EH (cell line): ENCODE data around the gene ACOT11.
"Not testable (repeated sequence)": the region's sequence is repeated elsewhere in the genome, so short reads cannot be mapped to it uniquely, and the experiment has no call there.

Experiments
- DNase-seq: peaks from one replicate; pipeline ENCODE4 v3.0.0-alpha.2; 2015; ENCODE audit warnings: low read depth

The ACOT11 gene

DNA sequence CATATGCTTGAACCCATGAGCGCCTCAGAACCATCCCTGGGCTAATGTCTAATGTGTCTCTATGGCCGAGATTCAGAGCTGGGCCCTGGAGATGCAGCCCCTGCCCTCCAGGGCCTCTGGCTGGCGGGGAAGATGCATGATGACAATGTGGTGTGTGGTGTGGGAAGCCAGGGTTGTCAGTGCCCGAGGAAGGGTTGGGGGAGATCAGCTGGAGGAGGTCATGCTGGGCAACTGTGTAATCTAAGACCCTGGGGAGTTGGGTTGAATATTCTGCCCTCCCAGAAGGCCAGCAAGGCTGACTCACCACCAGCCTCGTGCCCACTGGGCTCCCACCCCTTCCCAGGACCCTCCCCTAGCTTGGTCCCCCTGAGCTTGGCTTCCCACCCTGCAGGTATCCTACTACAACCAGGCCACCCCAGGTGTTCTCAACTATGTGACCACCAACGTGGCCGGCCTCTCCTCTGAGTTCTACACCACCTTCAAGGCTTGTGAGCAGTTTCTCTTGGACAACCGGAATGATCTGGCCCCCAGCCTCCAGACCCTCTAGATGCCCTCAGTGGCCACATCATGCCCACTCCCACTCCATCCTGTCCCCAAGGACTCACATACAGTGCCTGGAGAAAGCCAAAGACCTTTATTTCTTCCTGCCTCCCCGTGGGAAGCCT, 60.7 kb downstream of the ACOT11 start:
- DNase-seq = no peak

GRCh38 chr1:54609301-54609921, 61.4 kb downstream of the ACOT11 start:
- DNase-seq = no peak

GRCh38 chr1:54610048-54610447, 62.0 kb downstream of the ACOT11 start:
- peak; percentile 14 for DNase-seq

DNA sequence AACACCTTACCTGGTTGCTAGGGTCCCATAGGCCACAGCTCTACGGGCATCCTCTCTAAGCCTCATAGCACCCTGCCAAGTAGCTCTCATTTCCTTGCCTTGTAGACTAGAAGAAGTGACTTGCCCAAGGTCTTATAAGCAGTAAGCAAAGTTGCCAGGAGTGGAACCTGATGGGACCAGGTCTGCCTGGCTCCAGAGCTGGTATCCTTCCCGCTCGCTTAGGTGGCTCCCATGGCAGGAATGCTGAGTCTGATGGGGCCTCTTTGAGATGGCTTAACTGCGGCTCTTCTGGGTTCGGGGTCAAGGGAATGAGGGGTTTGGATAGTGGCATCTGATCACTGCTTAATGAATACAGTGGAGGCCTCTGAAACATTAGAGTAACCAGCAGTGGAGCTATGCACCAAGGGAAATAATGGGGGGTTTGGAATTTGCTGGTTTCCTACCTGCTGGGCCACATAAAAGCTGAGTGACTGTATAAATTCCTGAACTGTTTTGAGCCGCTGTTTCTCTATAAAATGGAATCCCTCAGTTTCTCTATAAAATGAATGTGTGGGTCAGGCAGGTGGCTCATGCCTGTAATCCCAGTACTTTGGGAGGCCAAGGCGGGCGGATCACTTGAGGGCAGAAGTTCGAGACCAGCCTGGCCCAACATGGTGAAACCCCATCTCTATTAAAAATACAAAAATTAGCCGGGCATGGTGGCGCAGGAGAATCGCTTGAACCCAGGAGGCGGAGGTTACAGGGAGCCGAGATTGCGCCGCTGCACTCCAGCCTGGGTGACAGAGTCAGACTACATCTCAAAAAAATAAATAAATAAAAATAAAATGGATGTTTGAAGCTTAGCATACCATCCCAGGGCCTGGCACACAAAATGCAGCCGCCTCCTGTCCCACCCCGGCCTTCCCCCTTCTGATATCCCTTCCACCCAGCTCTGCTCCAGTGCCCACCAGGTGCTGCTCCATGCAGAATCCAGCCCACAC, 62.9 kb downstream of the ACOT11 start:
- no peak for DNase-seq

DNA sequence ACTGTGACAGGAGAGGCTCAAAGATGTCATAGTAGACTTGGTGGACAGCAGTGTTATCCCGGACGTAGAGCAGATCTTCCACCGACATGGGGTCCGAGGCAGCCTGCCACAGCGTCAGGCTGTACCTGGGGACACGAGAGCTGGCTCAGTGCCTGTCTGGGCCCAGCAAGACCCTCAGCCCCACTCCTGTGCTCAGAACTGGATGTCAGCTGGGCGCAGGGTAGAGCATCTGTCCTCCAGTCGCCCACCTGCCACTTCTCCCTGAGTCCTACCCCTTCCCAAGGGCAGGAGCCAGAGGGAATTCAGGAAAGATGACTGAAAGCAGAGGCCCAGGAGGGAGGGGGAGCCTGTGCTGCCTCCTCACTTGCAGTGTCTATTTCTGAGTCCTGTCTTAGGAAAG, 63.6 kb downstream of the ACOT11 start:
- no peak for DNase-seq

GRCh38 chr1:54614024-54614423, 66.0 kb downstream of the ACOT11 start:
- DNase-seq = no peak

- DNase-seq = no peak
Observed at GRCh38 chr1:54614563-54614962, 66.5 kb downstream of the ACOT11 start.

DNA sequence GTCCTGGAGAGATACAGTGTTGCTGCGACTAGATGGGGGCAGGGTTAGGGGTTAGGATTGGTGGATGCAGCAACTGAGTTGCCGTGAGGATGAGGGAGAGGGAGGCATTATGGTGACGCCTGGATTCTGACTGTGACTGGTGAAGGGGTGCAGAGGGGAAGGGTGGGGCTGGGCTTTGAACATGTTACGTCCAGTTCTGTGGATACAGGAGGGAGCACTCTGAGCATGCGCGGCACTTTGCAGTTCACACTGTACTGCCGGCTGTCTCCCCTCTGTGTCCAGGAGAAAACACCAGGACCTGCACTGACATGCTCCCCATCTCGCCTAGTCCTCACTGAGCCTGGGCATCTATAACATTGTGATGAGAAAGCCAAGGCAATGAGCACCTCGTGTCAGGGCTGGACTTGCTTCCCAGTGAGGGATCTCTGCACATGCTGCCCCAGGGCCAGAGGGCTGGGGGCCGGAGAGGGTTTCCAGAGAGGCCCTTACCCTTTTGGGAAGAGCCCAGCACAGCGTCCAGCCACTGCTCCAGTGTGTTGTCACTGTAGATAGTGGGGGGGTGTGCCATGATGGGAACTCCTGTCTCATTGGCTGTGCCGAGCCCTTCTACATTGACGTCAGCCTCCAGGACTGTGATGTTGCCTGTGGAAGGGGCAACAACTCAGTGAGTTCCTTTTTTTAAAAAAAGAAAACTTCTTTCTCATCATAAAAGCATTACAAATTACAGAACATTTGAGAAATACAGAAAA, 67.7 kb downstream of the ACOT11 start:
- no peak for DNase-seq

- no peak for DNase-seq
Observed at GRCh38 chr1:54619749-54620148, 71.7 kb downstream of the ACOT11 start.

DNA sequence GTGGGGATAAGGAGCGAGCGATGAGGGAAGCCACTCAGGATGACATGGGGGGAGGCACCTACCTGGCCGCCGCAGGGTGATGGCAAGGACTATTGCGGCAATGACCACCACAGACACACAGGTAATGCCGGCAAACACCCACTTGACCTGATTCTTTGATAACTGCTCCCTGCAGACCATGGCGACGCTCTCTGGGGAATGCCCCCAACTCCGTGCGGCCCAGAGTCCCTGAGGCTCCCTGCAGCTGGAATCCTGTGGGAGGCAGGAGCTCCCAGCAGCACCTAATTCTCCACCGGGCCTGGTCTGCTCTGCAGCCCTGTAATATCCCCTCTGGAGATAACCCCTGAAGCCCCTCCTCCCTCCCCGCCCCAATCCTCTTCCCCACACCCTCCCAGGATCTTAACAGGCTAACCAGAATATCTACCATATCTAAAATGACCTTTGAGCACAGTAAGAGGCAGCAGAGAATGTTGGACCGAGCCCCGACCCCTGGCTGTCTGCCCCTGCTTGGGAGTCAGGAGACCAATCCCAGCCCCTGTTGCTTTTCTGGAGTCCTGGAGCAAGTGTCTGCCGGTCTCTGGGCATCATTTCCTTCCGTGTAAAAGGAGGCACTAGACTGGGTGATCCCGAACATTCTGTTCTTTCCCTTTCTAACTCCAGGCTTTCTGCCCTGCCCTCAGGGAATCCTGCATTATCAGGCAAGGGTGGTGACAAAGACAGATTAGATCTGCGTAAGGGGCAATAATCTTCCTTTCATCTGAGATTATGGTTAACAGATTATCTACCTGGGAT, 75.4 kb downstream of the ACOT11 start, which contains the start of gene FAM151A:
Gene FAM151A (minus strand): TSS at position 310 of the 792 bp plus-strand sequence. CDS start 130 bp downstream, at position 180.
- no peak for DNase-seq

- no peak for DNase-seq
Observed at GRCh38 chr1:54624466-54625464, 76.7 kb downstream of the ACOT11 start.

DNA sequence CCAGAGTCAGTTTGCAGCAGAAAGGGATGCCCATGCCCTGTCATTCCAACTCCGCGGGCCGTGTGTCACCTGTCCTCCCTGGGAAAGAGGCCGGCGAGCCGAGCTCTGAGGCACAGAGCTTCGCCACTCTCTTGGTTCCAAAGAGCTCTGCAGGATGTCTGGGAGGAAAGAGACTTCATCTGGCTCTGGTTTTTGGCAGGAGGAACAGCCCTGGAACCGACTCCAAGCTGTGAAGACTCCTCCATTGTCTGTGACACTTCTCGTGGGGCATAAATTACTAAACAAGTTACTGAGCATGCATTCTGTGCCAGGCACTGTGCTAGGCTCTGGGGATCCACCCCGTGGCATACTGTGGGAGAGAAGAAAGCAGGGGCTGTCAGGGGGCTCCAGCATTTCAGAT, 79.2 kb downstream of the ACOT11 start:
- no peak for DNase-seq

DNA sequence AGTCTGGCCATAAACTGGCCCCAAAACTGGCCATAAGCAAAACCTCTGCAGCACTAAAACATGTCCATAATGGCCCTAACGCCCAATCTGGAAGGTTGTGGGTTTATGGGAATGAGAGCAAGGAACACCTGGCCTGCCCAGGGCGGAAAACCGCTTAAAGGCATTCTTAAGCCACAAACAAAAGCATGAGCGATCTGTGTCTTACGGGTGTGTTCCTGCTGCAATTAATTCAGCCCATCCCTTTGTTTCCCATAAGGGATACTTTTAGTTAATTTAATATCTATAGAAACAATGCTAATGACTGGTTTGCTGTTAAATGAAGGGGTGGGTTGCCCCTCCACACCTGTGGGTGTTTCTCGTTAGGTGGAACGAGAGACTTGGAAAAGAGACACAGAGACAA, 87.8 kb downstream of the ACOT11 start:
- not testable (repeated sequence) for DNase-seq

GRCh38 chr1:54636461-54637446, 88.7 kb downstream of the ACOT11 start:
- DNase-seq = not testable (repeated sequence)

DNA sequence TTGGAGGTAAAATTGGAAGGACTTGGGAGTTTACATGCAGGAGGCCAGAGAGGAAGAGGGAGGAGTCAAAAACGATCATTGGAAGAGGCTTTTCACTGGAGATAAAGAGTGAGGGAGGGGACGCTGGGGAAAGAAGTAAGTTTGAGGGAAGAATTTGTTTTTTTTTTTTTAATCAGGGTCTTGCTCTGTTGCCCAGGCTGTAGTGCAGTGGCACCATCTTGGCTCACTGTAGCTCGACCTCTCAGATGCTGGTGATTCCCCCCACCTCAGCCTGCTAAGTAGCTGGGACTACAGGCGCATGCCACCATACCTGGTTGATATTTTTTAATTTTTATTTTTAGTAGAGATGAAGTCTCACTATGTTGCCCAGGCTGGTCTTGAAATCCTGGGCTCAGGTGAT, 92.3 kb downstream of the ACOT11 start:
- DNase-seq = no peak

DNA sequence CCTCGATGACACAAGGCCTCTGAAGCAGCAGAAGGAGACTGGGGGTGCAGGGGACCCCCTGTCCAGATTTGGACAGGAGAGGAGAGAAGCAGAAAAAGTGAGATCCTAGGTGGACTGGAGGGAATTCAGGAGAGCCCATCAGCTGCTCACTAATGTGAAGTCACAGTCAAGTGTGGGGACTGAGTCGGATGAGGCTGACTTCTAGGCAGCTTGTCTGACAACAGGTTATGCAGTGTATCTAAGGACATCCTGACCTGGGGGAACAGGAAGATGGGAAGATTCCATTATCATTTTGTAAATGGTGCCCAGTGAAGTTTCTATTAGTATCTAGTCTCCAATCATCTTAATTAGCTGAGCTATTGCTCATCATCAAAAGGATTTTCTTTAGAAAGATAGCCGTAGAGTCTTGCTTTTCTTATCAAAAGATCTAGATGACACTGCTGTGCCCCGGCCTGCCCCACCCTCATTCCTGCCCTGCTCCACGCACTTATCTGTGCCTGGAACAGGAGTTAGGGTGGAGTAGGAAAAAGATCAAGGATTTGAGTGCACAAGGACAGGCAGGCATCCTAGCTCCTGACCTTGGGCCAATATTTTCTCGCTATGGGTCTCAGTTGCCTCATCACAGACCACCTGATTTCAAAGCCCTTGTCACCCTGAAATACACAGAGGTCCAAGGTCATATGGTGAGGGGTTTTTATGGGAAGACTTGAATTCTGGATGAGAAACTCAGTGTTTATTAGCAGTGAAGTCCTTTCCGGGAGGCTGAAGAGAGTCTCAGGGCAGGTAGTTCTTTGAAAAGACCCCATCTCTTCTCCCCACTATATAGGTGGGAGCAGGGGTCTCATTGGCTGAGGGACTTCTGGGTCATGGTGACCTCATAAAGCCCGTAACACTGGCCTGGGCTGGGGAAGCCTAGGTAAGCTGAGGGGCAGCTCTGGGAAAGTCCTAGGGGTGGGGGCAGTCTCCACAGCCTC, 93.1 kb downstream of the ACOT11 start, which contains the start of gene MROH7:
Gene MROH7 (plus strand): TSS at position 924 of the 974 bp plus-strand sequence. CDS start 11,141 bp downstream, outside the sequence.
- no peak for DNase-seq

DNA sequence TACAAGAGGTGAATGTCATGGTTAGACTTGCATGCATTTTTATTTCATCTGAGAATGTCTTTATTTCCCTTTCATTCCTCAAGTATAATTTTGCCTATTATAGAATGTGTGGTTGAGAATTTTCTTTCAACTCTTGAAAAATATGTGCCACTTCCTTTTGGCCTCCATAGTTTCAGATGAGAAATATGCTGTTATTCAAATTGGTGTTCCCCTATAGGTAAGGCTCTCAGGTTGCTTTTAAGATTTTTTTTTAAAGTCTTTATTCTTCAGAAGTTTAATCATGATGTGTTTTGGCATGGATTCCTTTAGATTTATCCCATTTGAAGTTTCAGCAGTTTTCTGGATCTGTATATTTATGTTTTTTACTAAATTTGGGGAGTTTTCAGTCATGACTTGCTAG, 95.7 kb downstream of the ACOT11 start:
- DNase-seq = no peak
